ENCODE data around the gene MTHFR.

DNA sequence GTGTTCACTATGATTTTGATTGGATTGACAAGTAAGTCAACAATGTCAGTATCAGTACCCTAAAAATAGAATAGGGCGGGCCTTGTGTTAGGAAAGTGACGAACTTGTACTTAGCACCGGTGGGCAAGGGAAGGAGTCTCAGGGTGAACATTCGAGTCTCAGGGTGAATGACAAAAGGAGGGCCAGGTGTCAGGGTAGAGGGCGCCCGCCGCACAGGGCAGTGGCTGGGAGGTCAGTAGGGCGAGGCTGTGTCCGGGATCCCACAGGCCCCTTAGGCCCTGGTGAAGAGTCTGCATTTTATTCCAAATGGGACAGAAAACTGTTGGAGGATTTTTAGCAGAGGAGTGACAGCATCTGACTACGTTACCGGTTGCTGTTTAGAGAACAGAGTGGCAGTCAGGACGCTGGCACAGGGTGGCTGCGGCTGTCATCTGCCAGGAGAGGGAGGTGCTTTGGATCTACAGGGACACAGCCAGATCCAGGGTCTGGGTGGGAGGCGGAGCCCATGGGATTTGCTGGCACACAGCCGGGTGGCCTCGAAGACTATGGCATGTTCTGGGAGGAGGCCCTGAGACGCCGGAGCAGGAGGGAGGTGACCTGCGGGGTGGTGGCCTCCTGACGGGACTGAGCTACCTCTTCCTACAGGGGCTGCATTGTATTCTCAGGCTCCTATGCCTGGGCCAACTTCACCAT is 58.8 kb downstream of the MTHFR start:
- TF ChIP-seq, protein P1, sequence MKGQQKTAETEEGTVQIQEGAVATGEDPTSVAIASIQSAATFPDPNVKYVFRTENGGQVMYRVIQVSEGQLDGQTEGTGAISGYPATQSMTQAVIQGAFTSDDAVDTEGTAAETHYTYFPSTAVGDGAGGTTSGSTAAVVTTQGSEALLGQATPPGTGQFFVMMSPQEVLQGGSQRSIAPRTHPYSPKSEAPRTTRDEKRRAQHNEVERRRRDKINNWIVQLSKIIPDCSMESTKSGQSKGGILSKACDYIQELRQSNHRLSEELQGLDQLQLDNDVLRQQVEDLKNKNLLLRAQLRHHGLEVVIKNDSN (IDR thresholded peaks at IDR 0.05) = no peak
- no peak for TF ChIP-seq CREB1 (IDR thresholded peaks at IDR 0.05; ENCODE audit: low read depth)
